Measurements from ENCODE around the gene EZH2.

EZH2 gene

DNA sequence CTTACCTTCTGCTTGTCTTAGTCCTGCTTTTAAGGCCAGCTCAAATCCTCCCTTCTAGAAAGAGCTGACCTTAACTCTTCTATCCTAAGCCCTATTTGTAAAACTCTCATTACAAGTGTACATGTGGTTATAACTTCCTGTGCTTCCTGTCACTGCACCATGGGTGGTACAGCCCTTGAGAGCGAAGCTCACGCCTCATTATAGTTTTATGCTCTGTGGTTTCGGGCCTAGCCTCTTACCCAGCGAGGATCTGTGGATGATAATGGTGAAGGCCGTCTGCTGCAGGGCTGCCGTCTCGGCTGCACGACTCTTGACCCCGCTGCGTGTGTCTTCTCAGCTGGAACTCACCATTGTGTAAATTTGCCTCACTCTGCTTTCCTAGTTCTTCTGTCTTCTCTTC is 110.8 kb downstream of the EZH2 start:
- TF ChIP-seq TAF1 (IDR thresholded peaks at IDR 0.05; ENCODE audit: borderline replicate concordance, insufficient read depth, low read length) (no peak), FOXP2 (optimal IDR thresholded peaks at IDR 0.05; ENCODE audit: borderline replicate concordance, extremely low read depth, extremely low read length, insufficient read depth) (no peak), POLR2AphosphoS5 (IDR thresholded peaks at IDR 0.05; ENCODE audit: low read depth, low read length) (no peak), SIN3A (IDR thresholded peaks at IDR 0.05; ENCODE audit: borderline replicate concordance, insufficient read depth, low read length) (no peak)
- TF ChIP-seq, protein P1, sequence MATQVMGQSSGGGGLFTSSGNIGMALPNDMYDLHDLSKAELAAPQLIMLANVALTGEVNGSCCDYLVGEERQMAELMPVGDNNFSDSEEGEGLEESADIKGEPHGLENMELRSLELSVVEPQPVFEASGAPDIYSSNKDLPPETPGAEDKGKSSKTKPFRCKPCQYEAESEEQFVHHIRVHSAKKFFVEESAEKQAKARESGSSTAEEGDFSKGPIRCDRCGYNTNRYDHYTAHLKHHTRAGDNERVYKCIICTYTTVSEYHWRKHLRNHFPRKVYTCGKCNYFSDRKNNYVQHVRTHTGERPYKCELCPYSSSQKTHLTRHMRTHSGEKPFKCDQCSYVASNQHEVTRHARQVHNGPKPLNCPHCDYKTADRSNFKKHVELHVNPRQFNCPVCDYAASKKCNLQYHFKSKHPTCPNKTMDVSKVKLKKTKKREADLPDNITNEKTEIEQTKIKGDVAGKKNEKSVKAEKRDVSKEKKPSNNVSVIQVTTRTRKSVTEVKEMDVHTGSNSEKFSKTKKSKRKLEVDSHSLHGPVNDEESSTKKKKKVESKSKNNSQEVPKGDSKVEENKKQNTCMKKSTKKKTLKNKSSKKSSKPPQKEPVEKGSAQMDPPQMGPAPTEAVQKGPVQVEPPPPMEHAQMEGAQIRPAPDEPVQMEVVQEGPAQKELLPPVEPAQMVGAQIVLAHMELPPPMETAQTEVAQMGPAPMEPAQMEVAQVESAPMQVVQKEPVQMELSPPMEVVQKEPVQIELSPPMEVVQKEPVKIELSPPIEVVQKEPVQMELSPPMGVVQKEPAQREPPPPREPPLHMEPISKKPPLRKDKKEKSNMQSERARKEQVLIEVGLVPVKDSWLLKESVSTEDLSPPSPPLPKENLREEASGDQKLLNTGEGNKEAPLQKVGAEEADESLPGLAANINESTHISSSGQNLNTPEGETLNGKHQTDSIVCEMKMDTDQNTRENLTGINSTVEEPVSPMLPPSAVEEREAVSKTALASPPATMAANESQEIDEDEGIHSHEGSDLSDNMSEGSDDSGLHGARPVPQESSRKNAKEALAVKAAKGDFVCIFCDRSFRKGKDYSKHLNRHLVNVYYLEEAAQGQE (IDR thresholded peaks at IDR 0.05; ENCODE audit: insufficient read depth in 1 of 2, low read depth in 2 of 2, low read length in 2 of 2), result no peak

DNA sequence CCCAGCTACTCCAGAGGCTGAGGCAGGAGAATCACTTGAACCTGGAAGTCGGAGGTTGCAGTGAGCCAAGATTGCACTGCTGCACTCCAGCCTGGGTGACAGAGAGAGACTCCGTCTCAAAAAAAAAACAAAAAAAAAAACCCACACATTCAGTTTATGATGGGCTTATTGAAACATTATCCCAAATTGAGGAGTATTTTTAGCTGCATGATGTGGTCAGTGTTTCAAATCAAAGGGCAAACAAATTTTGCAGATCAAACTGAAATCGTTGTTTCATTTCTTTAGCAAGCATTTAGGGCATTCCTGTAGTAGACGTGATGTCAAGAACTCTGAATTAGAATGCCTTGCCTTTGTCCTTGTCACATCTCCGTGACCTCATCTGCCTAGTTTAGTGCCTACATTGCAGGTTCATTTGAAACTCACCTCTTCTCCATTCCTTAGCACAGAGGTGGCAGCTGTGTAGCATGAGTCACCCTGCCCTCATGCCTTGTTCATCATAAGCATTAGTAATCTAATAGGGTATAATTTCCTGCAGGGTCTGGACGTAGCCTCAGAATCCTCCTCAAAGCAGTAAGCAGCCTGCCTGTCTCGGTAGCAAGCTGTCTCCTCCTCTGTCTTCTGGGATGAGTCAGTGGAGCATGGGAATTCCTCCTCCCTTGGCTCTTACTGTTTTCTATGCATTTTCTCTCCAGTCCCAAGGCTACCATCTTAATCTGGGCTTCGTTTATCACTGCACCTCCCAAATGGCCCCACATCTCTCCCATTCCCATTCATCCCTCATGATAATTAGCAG is 111.6 kb downstream of the EZH2 start:
- TF ChIP-seq, protein P1 (IDR thresholded peaks at IDR 0.05; ENCODE audit: insufficient read depth in 1 of 2, low read depth in 2 of 2, low read length in 2 of 2), result no peak
- TF ChIP-seq SIN3A (IDR thresholded peaks at IDR 0.05; ENCODE audit: borderline replicate concordance, insufficient read depth, low read length) (no peak), FOXP2 (optimal IDR thresholded peaks at IDR 0.05; ENCODE audit: borderline replicate concordance, extremely low read depth, extremely low read length, insufficient read depth) (no peak), POLR2AphosphoS5 (IDR thresholded peaks at IDR 0.05; ENCODE audit: low read depth, low read length) (no peak), TAF1 (IDR thresholded peaks at IDR 0.05; ENCODE audit: borderline replicate concordance, insufficient read depth, low read length) (no peak)

DNA sequence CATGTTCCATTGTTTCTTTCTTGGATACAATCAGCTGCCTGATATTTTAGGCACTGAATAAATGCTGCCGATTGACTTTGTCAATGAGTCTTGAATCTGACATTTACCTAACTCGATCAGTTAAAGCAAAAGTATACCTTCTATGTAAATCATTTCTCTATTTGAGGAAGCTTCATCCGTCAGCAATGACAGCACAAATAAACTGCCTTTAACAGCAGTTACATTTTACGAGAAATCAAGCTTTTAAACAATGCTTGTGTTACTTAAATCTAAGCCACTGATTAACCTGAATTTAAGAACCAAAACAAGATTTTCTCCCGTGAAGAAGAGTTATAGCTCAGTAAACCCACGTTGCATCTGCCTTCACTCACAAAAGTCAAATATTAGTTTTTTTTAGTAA is 114.1 kb downstream of the EZH2 start:
- TF ChIP-seq POLR2AphosphoS5 (IDR thresholded peaks at IDR 0.05; ENCODE audit: low read depth, low read length), result no peak
- no peak for TF ChIP-seq SIN3A (IDR thresholded peaks at IDR 0.05; ENCODE audit: borderline replicate concordance, insufficient read depth, low read length)
- TF ChIP-seq, protein P1 (IDR thresholded peaks at IDR 0.05; ENCODE audit: insufficient read depth in 1 of 2, low read depth in 2 of 2, low read length in 2 of 2), result no peak
- TF ChIP-seq TAF1 (IDR thresholded peaks at IDR 0.05; ENCODE audit: borderline replicate concordance, insufficient read depth, low read length), result no peak
- no peak for TF ChIP-seq FOXP2 (optimal IDR thresholded peaks at IDR 0.05; ENCODE audit: borderline replicate concordance, extremely low read depth, extremely low read length, insufficient read depth)

DNA sequence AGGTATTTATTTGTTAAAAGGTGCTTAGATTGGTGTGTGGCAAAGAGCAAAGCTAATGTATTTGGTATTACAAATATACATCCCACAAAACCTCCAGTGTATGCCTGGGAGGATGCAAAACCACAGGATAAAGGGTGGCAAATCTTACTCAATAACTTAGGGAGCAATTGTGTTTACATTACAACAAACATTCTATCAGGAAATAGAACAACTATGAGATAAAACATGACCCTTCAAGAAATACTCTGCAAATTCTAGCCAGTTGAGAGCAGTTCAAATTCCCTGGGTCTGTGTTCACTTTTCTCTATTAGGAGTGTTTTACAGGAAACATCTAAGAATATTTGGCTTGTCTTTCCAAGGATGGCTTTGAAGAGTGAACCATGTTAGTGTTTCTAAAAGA is 120.5 kb downstream of the EZH2 start:
- no peak for TF ChIP-seq TAF1 (IDR thresholded peaks at IDR 0.05; ENCODE audit: borderline replicate concordance, insufficient read depth, low read length)
- no peak for TF ChIP-seq POLR2AphosphoS5 (IDR thresholded peaks at IDR 0.05; ENCODE audit: low read depth, low read length)
- no peak for TF ChIP-seq SIN3A (IDR thresholded peaks at IDR 0.05; ENCODE audit: borderline replicate concordance, insufficient read depth, low read length)

DNA sequence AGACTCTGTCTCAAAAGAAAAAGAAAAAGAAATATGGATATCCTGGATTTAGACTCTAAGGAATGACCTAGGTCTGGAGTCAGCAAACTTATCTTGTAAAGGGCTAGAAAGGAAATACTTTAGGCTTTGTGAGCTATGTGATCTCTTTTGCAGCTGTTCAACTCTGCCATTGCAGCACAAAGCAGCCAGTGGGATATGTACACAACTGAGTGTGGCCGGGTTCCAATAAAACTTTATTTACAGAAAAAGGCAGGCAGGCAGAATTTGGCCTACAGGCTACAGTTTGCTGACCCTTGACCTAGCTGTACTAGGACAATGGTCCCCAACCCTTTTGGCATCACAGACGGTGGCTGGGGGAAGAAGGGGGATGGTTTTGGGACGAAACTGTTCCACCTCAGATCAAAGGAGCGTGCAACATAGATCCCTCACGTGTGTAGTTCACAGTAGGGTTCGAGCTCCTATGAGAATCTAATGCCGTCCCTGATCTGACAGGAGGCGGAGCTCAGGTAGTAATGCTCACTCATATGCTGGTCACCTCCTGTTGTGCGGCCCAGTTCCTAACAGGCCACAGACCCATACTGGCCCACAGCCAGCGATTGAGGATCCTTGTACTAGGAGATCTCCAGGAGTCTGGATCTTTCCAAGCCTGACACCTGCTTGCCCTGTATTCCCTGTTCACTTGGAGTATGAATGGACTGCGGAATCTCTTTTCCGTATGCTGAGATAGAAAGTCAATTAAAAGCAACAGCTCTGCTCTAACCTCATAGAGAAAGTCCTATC is 122.4 kb downstream of the EZH2 start:
- TF ChIP-seq, protein P1 (IDR thresholded peaks at IDR 0.05; ENCODE audit: insufficient read depth in 1 of 2, low read depth in 2 of 2, low read length in 2 of 2), result no peak
- TF ChIP-seq SIN3A (IDR thresholded peaks at IDR 0.05; ENCODE audit: borderline replicate concordance, insufficient read depth, low read length) (no peak), POLR2AphosphoS5 (IDR thresholded peaks at IDR 0.05; ENCODE audit: low read depth, low read length) (no peak), TAF1 (IDR thresholded peaks at IDR 0.05; ENCODE audit: borderline replicate concordance, insufficient read depth, low read length) (no peak), FOXP2 (optimal IDR thresholded peaks at IDR 0.05; ENCODE audit: borderline replicate concordance, extremely low read depth, extremely low read length, insufficient read depth) (no peak)
